ENCODE results near the gene UBE2G1. TPM values are rescaled to one million over a fixed set of nuclear protein-coding genes. Genes with fewer than 3 reads are reported as not detected.

UBE2G1 gene
- total and polyA plus RNA-seq, 2 of the 8 experiments (the other 6 are each of a cell fraction or from before 2014, with no cell fraction given): 73.9 to 170 TPM

GRCh38 chr17:4301066-4301465 is 65.4 kb downstream of the UBE2G1 start:
- FAIRE-seq (no peak), DNase-seq (ENCODE audit: low read depth in 1 of 2, low spot score in 2 of 2) (no peak)
- peaks cover 9 to 48% (median 14%) of the 10 kb centered on the region in 4 experiments for H3K36me3 ChIP-seq (ENCODE audit: control insufficient read depth in 2 of 4, insufficient read depth in 4 of 4, low read length in 3 of 4)
- H3K18ac ChIP-seq (ENCODE audit: extremely low read depth, low read length): no peak overlapping the region
- H3K79me1 ChIP-seq (ENCODE audit: low read depth, low read length): peaks cover 2% of the 10 kb centered on the region; the same call in 1 of the 2 replicates
- H3K4ac ChIP-seq (replicated peaks; ENCODE audit: insufficient read length, low read depth, low read length): no peak overlapping the region
- TF ChIP-seq CEBPB (IDR thresholded peaks at IDR 0.05; ENCODE audit: low read depth, low read length) (no peak), ATF2 (IDR thresholded peaks at IDR 0.05; ENCODE audit: low read length) (no peak), POLR2A (IDR thresholded peaks at IDR 0.05; ENCODE audit: control extremely low read depth in 1 of 2, low read depth in 2 of 2, low read length in 2 of 2) (0 out of 3 replicates have a peak, but pooled peaks of 1 of the 2 experiments have one; percentile 26), GABPA (IDR thresholded peaks at IDR 0.05; ENCODE audit: borderline replicate concordance, insufficient read depth, low read length) (no peak), ASH2L (IDR thresholded peaks at IDR 0.05; ENCODE audit: low read length) (no peak)
- H4K91ac ChIP-seq (replicated peaks; ENCODE audit: insufficient read length, low read length): no peak overlapping the region
- no peak overlapping the region for H3K4me2 ChIP-seq (ENCODE audit: insufficient read depth in 1 of 2, low read depth in 2 of 2, low read length in 2 of 2)
- no peak overlapping the region for H2BK12ac ChIP-seq (ENCODE audit: low read depth, low read length)
- no peak overlapping the region for H4K5ac ChIP-seq (ENCODE audit: insufficient read length, low read depth, low read length)
- H3K4me3 ChIP-seq (ENCODE audit: extremely low read depth in 1 of 4, insufficient read depth in 2 of 4, low read depth in 3 of 4, low read length in 4 of 4): no peak overlapping the region
- no peak overlapping the region for H3K23ac ChIP-seq (ENCODE audit: insufficient read length)
- no peaks in the 10 kb centered on the region for H3K27me3 ChIP-seq (replicated peaks in 1 of 4; ENCODE audit: control insufficient read depth in 3 of 4, extremely low read depth in 1 of 4, insufficient read depth in 3 of 4, low read length in 3 of 4)
- no peak overlapping the region for H3K9ac ChIP-seq (replicated peaks in 1 of 4; ENCODE audit: extremely low read depth in 1 of 4, low read depth in 3 of 4, low read length in 3 of 4)
- ChIA-PET POLR2A (ENCODE audit: partially characterized antibody) (interaction anchor here (0.6 to 1.0 kb wide), 2 partner anchors 57 to 96 kb away, joined by 3 read pairs; no protein-coding TSS in a partner anchor), CTCF (ENCODE audit: partially characterized antibody) (interaction anchor here (1.4 kb wide), 1 partner anchor 49 kb away, joined by 3 read pairs; no protein-coding TSS in a partner anchor)
- H2BK5ac ChIP-seq (ENCODE audit: low read depth, low read length): no peak overlapping the region
- no peak overlapping the region for H3K14ac ChIP-seq (ENCODE audit: insufficient read length)
- H3K27ac ChIP-seq (ENCODE audit: low read depth, low read length): no peak overlapping the region
- H3K4me1 ChIP-seq (replicated peaks in 1 of 4; ENCODE audit: control insufficient read depth in 3 of 4, insufficient read depth in 4 of 4, low read length in 3 of 4): peaks cover 0 to under 1% (median 0%) of the 10 kb centered on the region in 4 experiments; a peak in 2 of 7 replicates
- no peaks in the 10 kb centered on the region for H3K23me2 ChIP-seq (ENCODE audit: low read depth, low read length)
- no peak overlapping the region for H2AFZ ChIP-seq (ENCODE audit: low read length)
- H3K79me2 ChIP-seq (ENCODE audit: control insufficient read depth in 1 of 2, insufficient read depth in 2 of 2, low read length in 2 of 2): peaks cover 3 to 95% of the 10 kb centered on the region in 2 experiments; a peak in 3 of 4 replicates
- H2BK15ac ChIP-seq (ENCODE audit: low read length): no peak overlapping the region
- WGBS, 2 experiments (ENCODE audit: extremely low coverage in 1 of 2, insufficient coverage in 1 of 2, insufficient read length in 1 of 2, insufficient replicate concordance in 2 of 2, low coverage in 1 of 2, low lambda C conversion rate in 2 of 2, missing lambda C conversion rate in 1 of 2): 82% methylated on average over 5 of the region's 5 CpGs; no CpG with 5 or more reads in 1 of the 2 experiments
- no peaks in the 10 kb centered on the region for H3K9me3 ChIP-seq (ENCODE audit: insufficient read depth in 2 of 2, low read depth in 1 of 2, low read length in 1 of 2)
- H2BK20ac ChIP-seq (ENCODE audit: low read length): no peak overlapping the region
- peaks cover 0 to 4% of the 10 kb centered on the region in 2 experiments for H4K20me1 ChIP-seq (replicated peaks in 1 of 2; ENCODE audit: control insufficient read depth in 1 of 2, insufficient read depth in 2 of 2, low read length in 2 of 2)
- H4K8ac ChIP-seq (ENCODE audit: extremely low read depth, insufficient read depth, low read length): no peak overlapping the region
- no peak overlapping the region for H2AK5ac ChIP-seq (ENCODE audit: low read depth, low read length)
- H3K56ac ChIP-seq (replicated peaks; ENCODE audit: insufficient read length, low read depth, low read length): no peak overlapping the region
- H2BK120ac ChIP-seq (replicated peaks; ENCODE audit: low read depth, low read length): no peak overlapping the region

Measured in H1 (cell line).